Choroid plexus epithelial cell (primary cell): ENCODE data around the gene EMC8.

Experiments used
- DNase-seq: peaks from one replicate; pipeline ENCODE4 v3.0.0-alpha.2; 2010; ENCODE audit warnings: low read depth
- H3K4me3 ChIP-seq: 2 replicates; pipeline ENCODE4 v1.5.1; 2011; ENCODE audit warnings: low read depth, mild to moderate bottlenecking, control low read depth, low read length, moderate library complexity
- CTCF ChIP-seq: conservative IDR thresholded peaks from 2 replicates; pipeline ENCODE4 v1.5.1; 2011; ENCODE audit warnings: low read depth, mild to moderate bottlenecking, control low read depth, inconsistent platforms, low read length, moderate library complexity

Gene EMC8

GRCh38 chr16:85829171-85829719 is 29.9 kb upstream of the EMC8 start:
- H3K4me3 ChIP-seq, result no peak overlapping the region
- TF ChIP-seq CTCF, result no peak
- DNase-seq, result no peak

- no peak for DNase-seq
- no peak overlapping the region for H3K4me3 ChIP-seq
- TF ChIP-seq CTCF, result no peak
Measured at GRCh38 chr16:85828166-85828565, 28.8 kb upstream of the EMC8 start.

GRCh38 chr16:85826686-85827247 is 27.4 kb upstream of the EMC8 start:
- no peak for DNase-seq
- H3K4me3 ChIP-seq, result no peak overlapping the region
- TF ChIP-seq CTCF, result no peak

GRCh38 chr16:85825326-85825725 is 26.0 kb upstream of the EMC8 start:
- no peak overlapping the region for H3K4me3 ChIP-seq
- TF ChIP-seq CTCF, result peak; percentile 9
- no peak for DNase-seq

- no peak for DNase-seq
- H3K4me3 ChIP-seq, result no peak overlapping the region
- TF ChIP-seq CTCF, result no peak
Measured at GRCh38 chr16:85824161-85825135, 25.1 kb upstream of the EMC8 start.

- no peak for DNase-seq
- TF ChIP-seq CTCF, result no peak
- H3K4me3 ChIP-seq, result no peak overlapping the region
Measured at GRCh38 chr16:85823328-85823920, 24.1 kb upstream of the EMC8 start.
